NCI-H1105 (cell line): ENCODE data around the gene PRDM16.

Experiments
- DNase-seq: peaks from one replicate; lab custom pipeline; 2025; lab: John Stamatoyannopoulos, UW

PRDM16 gene

DNA sequence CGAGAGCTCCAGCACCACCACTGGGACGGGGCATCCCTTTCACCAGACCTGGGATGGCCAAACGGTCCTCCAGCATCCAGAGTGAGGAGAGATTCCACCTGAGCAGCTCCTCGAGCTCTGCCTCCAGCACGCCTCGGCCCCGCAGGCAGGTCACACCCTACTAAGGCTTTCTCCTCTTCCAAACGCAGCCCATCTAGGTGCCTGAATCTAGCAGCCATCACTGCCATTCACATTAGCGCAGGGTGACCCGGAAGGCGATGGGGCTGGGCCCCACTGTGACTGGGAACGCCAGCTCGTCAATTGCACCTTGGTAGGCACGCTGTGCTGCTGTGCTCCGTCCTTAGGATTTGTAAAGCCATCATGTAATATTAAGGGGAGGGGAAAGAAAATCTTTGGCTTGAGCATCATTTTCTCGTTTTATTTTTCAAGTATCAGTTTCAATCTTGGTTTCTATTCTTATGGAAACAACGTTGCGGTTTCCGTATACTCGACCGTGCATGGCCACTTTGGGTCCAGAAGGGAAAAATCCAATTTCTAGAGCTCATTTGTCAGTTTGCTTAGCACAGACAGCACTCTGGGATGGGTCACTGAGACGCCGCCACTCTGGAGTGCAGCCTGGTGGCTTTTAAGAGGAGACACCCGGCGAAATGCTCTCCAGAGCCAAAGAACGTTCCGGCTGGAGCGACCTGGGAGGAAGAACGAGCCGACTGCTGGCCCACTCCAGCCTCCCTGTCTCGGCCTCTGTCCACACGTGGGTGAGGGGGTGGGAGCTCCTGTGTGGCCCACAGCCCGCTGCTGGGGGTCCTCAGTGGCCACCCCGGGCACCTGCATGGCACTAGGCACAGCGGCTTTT lies 173.6 kb downstream of the PRDM16 start:
- no peak for DNase-seq

GRCh38 chr1:3243304-3243703 lies 174.3 kb downstream of the PRDM16 start:
- no peak for DNase-seq

- no peak for DNase-seq
These were observed 175.3 kb downstream of the PRDM16 start for GRCh38 chr1:3244025-3244926.

GRCh38 chr1:3244927-3245315 lies 175.9 kb downstream of the PRDM16 start:
- no peak for DNase-seq

- DNase-seq: no peak
These were observed 176.3 kb downstream of the PRDM16 start for GRCh38 chr1:3245344-3245743.

DNA sequence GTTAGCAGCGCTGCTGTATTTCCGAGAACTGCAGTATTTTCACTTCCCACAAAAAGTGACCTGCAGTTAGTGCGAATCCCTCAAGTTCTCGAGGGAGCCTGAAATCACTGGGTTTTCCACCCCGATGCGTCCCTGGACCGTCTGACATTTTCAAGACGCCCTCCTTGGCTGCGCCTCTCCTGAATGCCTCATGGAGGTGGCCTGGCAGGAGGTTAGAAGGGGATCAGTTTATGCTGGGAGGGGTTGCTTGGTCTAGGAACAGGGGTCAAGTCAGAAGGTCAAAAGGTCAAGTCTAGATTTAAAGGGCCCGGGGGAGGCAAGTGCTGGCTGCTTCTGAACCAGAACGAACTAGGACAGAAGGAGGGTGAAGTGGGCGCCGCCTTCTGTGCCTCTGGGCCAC lies 176.8 kb downstream of the PRDM16 start:
- no peak for DNase-seq

DNA sequence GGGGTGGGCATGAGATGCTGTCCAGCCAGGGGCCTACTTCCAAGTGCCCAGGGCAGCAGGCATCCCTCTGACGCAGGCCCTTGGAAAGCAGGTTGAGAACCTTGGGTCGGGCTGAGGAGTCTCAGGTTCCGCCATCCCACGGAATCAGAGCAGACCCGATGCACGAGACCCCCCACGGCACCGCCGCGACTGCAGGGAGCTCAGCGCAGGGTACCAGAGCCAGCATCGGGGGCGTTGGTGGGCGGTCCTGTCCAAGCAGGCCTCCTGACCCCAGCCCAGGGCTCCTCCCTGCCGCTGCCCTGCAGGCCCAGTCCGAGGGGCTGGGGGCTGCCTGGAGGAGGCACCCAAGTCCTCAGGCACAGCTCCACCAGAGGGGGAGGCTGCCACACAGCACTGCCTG lies 177.2 kb downstream of the PRDM16 start:
- no peak for DNase-seq

- DNase-seq: no peak
These were observed 178.6 kb downstream of the PRDM16 start for GRCh38 chr1:3247521-3248121.

GRCh38 chr1:3248155-3249141 lies 179.4 kb downstream of the PRDM16 start:
- no peak for DNase-seq

- no peak for DNase-seq
These were observed 180.2 kb downstream of the PRDM16 start for GRCh38 chr1:3249231-3249630.

- no peak for DNase-seq
These were observed 180.9 kb downstream of the PRDM16 start for GRCh38 chr1:3249631-3250501.

DNA sequence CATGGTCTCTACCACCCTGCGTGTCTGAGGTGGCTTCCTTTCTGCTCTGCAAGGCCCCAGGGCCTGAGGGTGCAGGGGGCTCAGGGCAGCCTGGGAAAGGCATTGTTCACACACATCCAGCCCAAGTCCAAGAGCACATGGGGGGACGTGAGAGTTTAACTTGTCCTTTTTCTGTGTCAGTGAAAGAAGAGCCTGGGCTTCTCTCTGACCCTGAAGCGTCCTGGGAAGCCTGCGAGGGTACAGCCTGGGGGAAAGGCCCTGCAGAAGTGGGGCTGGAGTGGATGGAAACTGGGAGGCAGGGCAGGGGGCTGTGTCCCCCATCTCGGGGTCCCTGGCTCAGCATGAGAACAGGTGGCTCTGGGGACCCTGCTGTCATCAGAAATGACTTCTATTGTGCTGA lies 181.6 kb downstream of the PRDM16 start:
- no peak for DNase-seq

- no peak for DNase-seq
These were observed 182.2 kb downstream of the PRDM16 start for GRCh38 chr1:3251099-3251806.

- DNase-seq: no peak
These were observed 182.9 kb downstream of the PRDM16 start for GRCh38 chr1:3251807-3252428.

GRCh38 chr1:3255680-3256079 lies 186.7 kb downstream of the PRDM16 start:
- no peak for DNase-seq

DNA sequence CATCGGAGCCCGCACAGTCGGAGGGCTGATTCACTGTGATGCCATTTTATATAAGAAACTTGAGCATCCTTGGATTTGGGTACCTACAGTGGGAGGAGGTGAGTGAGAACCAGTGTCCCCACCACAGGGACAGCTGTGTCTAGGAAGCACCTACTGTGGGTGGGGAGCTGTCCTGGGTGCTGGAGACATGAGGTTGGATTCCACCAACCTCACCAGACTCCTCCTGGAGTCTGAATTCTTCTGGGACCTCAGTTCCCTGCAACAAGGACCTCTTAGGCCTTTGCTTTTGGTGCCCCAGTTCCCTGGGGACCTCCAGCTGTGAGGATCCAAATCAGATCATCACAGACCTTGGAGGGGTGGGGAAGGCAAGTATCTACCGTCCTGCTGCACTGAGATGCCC lies 188.8 kb downstream of the PRDM16 start:
- DNase-seq: no peak

- no peak for DNase-seq
These were observed 189.5 kb downstream of the PRDM16 start for GRCh38 chr1:3258386-3259003.

- DNase-seq: no peak
These were observed 190.0 kb downstream of the PRDM16 start for GRCh38 chr1:3259020-3259419.
